ENCODE measurements around the gene NEAT1. TPM values are rescaled to one million over a fixed set of nuclear protein-coding genes. Genes with fewer than 3 reads are reported as not detected.
A peak's percentile ranks its signal among the peaks of the same experiment; 100 is the strongest.

The NEAT1 gene
- total and polyA plus RNA-seq, 9 of the 15 experiments (the other 6 are each of a cell fraction or from before 2014, with no cell fraction given): 20.1 to 389 (median 62.8) TPM

DNA sequence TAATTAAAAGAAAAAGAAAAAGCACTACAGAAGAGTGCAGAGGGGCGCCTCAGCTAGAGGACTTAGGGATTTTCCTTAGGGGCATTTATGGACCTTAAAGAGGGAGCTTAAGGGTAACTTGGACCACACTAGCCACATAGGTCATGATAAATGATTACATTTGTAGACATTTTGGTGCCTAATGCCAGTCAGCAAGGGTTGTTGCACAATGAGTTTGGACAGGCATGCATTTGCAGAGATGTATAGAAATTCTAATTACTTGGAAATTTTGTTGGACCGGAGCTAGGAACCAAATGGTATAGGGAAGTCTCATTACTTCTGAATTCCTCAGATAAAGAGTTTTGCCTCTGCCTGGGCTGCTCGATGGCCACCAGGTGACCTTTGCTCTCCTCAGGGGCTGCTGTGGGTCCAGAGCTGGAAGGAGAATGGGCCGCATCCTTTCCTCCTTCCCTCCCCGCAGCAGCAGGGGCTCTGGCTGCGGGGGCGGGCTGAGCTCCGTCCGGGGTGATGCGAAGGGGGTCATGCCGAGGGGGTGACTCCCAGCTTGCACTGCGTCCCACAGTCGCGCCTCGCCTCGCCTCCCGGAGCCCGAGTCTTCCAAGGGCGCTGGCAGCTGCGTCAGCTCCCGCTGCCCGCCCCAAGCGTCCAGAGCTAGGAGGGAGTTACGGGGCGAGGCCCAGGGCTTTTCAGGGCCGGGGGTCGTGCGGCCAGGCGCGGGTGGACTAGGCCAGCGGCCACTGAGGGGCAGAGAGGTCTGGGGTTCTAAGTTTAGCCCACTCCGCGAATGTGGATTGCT is 56.0 kb downstream of the NEAT1 start (continued):
- TF ChIP-seq CTCFL (IDR thresholded peaks at IDR 0.05; ENCODE audit: borderline replicate concordance, insufficient read depth, low read depth, low read length, poor library complexity, severe bottlenecking): no peak
- TF ChIP-seq CBX8 (IDR thresholded peaks at IDR 0.05; ENCODE audit: borderline replicate concordance, extremely low read depth, low read depth, low read length, poor library complexity, severe bottlenecking): no peak
- peak; percentile 46 for TF ChIP-seq ZBTB17 (CRISPR knock-in tag; IDR thresholded peaks at IDR 0.05)
- TF ChIP-seq ZBTB34 (CRISPR knock-in tag; IDR thresholded peaks at IDR 0.05): no peak
- peak; percentile 59; the same call in 1 of the 2 replicates for TF ChIP-seq ZNF589 (CRISPR knock-in tag; IDR thresholded peaks at IDR 0.05; ENCODE audit: low read depth)
- TF ChIP-seq TRIM28 (IDR thresholded peaks at IDR 0.05): no peak
- TF ChIP-seq TAF1 (IDR thresholded peaks at IDR 0.05; ENCODE audit: control insufficient read depth, extremely low read depth, insufficient read depth, low read length, severe bottlenecking): peak; percentile 83
- TF ChIP-seq XRCC3 (IDR thresholded peaks at IDR 0.05): no peak
- no peak for TF ChIP-seq GTF2F1 (IDR thresholded peaks at IDR 0.05; ENCODE audit: low read depth, low read length)
- TF ChIP-seq ZNF408 (CRISPR knock-in tag; IDR thresholded peaks at IDR 0.05; ENCODE audit: low read depth): no peak
- TF ChIP-seq, protein P1, sequence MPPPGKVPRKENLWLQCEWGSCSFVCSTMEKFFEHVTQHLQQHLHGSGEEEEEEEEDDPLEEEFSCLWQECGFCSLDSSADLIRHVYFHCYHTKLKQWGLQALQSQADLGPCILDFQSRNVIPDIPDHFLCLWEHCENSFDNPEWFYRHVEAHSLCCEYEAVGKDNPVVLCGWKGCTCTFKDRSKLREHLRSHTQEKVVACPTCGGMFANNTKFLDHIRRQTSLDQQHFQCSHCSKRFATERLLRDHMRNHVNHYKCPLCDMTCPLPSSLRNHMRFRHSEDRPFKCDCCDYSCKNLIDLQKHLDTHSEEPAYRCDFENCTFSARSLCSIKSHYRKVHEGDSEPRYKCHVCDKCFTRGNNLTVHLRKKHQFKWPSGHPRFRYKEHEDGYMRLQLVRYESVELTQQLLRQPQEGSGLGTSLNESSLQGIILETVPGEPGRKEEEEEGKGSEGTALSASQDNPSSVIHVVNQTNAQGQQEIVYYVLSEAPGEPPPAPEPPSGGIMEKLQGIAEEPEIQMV (tag; conservative IDR thresholded peaks at IDR 0.05; ENCODE audit: low read depth): no peak
- TF ChIP-seq CBX1 (IDR thresholded peaks at IDR 0.05; ENCODE audit: low read depth): no peak
- peak; percentile 72 for TF ChIP-seq ZNF143 (CRISPR knock-in tag; IDR thresholded peaks at IDR 0.05)
- TF ChIP-seq SIN3A (IDR thresholded peaks at IDR 0.05; ENCODE audit: borderline replicate concordance in 2 of 2, control insufficient read depth in 1 of 2, low read depth in 2 of 2, low read length in 2 of 2): no peak

All from K562 (cell line).